NCI-H2196 (cell line): ENCODE measurements around the gene VNN1.

Source experiments
- DNase-seq: peaks from one replicate; lab custom pipeline; 2025; ENCODE audit not compliant: unreplicated experiment; lab: John Stamatoyannopoulos, UW

Gene VNN1

GRCh38 chr6:132713352-132714134, at the start of gene VNN1:
VNN1 (minus strand) TSS chr6:132714055; CDS start chr6:132714035, 20 bp downstream.
- no peak for DNase-seq

GRCh38 chr6:132763269-132763668, 49.4 kb upstream of the VNN1 start:
- DNase-seq, result no peak

GRCh38 chr6:132760256-132760655, 46.4 kb upstream of the VNN1 start:
- DNase-seq, result no peak

GRCh38 chr6:132758689-132759088, 44.8 kb upstream of the VNN1 start:
- DNase-seq, result no peak

- DNase-seq, result no peak
Observed at GRCh38 chr6:132752255-132752654, 38.4 kb upstream of the VNN1 start.

- no peak for DNase-seq
Observed at GRCh38 chr6:132751828-132752227, 38.0 kb upstream of the VNN1 start.

- no peak for DNase-seq
Observed at GRCh38 chr6:132751306-132751705, 37.5 kb upstream of the VNN1 start.

GRCh38 chr6:132750455-132751248, 36.8 kb upstream of the VNN1 start:
- no peak for DNase-seq

GRCh38 chr6:132749111-132749510, 35.3 kb upstream of the VNN1 start:
- DNase-seq, result no peak

GRCh38 chr6:132748446-132748845, 34.6 kb upstream of the VNN1 start:
- no peak for DNase-seq

- DNase-seq, result no peak
Observed at GRCh38 chr6:132746048-132746447, 32.2 kb upstream of the VNN1 start.

GRCh38 chr6:132742495-132742894, 28.6 kb upstream of the VNN1 start:
- no peak for DNase-seq

GRCh38 chr6:132741281-132741680, 27.4 kb upstream of the VNN1 start:
- DNase-seq, result no peak

- no peak for DNase-seq
Observed at GRCh38 chr6:132736239-132736638, 22.4 kb upstream of the VNN1 start.

GRCh38 chr6:132734694-132735236, 20.9 kb upstream of the VNN1 start:
- no peak for DNase-seq

GRCh38 chr6:132733814-132734213, 20.0 kb upstream of the VNN1 start:
- no peak for DNase-seq

GRCh38 chr6:132733283-132733682, 19.4 kb upstream of the VNN1 start:
- DNase-seq, result no peak

- DNase-seq, result no peak
Observed at GRCh38 chr6:132731086-132731485, 17.2 kb upstream of the VNN1 start.

- no peak for DNase-seq
Observed at GRCh38 chr6:132730560-132730959, 16.7 kb upstream of the VNN1 start.

- no peak for DNase-seq
Observed at GRCh38 chr6:132728616-132729015, 14.8 kb upstream of the VNN1 start.

GRCh38 chr6:132726608-132726975, 12.7 kb upstream of the VNN1 start:
- no peak for DNase-seq

- no peak for DNase-seq
Observed at GRCh38 chr6:132725947-132726607, 12.2 kb upstream of the VNN1 start.
